ENCODE data around the gene DDX59.

- TF ChIP-seq CTCF (IDR thresholded peaks at IDR 0.05) (no peak), POLR2A (IDR thresholded peaks at IDR 0.05) (no peak), POLR2AphosphoS5 (IDR thresholded peaks at IDR 0.05) (no peak), EP300 (IDR thresholded peaks at IDR 0.05; ENCODE audit: low read depth) (no peak)
These were observed 14.3 kb upstream of the DDX59 start for GRCh38 chr1:200684015-200684414.

Measured in transverse colon (tissue), 4 donors.